Endothelial cell (in vitro differentiated cells): ENCODE measurements around the gene VN1R4. TPM values are rescaled to one million over a fixed set of nuclear protein-coding genes. Genes with fewer than 3 reads are reported as not detected.
"Not testable (repeated sequence)": the region's sequence is repeated elsewhere in the genome, so short reads cannot be mapped to it uniquely, and the experiment has no call there.

Experiments
- DNase-seq: peaks from one replicate; pipeline ENCODE4 v3.0.0; 2021; ENCODE audit warnings: low spot score
- H3K27ac Mint-ChIP-seq: one replicate; pipeline ENCODE4 v1.8.0; 2021; ENCODE audit warnings: mixed read lengths, inconsistent platforms; ENCODE audit not compliant: unreplicated experiment
- H3K27me3 Mint-ChIP-seq: one replicate; pipeline ENCODE4 v1.8.0; 2021; ENCODE audit warnings: mild to moderate bottlenecking, moderate library complexity, mixed read lengths, inconsistent platforms; ENCODE audit not compliant: unreplicated experiment
- H3K36me3 Mint-ChIP-seq: one replicate; pipeline ENCODE4 v1.8.0; 2021; ENCODE audit warnings: mild to moderate bottlenecking, low read depth, mixed read lengths, inconsistent platforms; ENCODE audit not compliant: unreplicated experiment
- H3K4me1 Mint-ChIP-seq: one replicate; pipeline ENCODE4 v1.8.0; 2021; ENCODE audit warnings: mild to moderate bottlenecking, mixed read lengths, inconsistent platforms; ENCODE audit not compliant: unreplicated experiment
- H3K4me3 Mint-ChIP-seq: one replicate; pipeline ENCODE4 v1.8.0; 2021; ENCODE audit warnings: mild to moderate bottlenecking, mixed read lengths, inconsistent platforms; ENCODE audit not compliant: unreplicated experiment
- H3K9me3 Mint-ChIP-seq: one replicate; pipeline ENCODE4 v1.8.0; 2021; ENCODE audit warnings: mixed read lengths, inconsistent platforms; ENCODE audit not compliant: unreplicated experiment
- CTCF ChIP-seq: fragments of 200-600 bp; sonication (generic); IDR thresholded peaks from one replicate; pipeline ENCODE4 v1.5.0; 2021; ENCODE audit warnings: antibody characterized with exemption; ENCODE audit not compliant: unreplicated experiment
- long read RNA-seq: library from polyadenylated mRNA; unstranded; transcript quantifications from one replicate; pipeline ENCODE4 v2.0.0, GENCODE V29; 2020; ENCODE audit not compliant: unreplicated experiment
- total RNA-seq: library from RNA; stranded (reverse); fragmentation: NEBNext Ultra II Directional; extraction: Animal tissue kit (Norgen Biotek cat#: 25700); gene quantifications from one replicate; pipeline ENCODE4 v1.2.1, GENCODE V29; 2021; ENCODE audit not compliant: unreplicated experiment

Gene VN1R4
- not detected for total RNA-seq
- long read RNA-seq, result 0 reads

- not testable (repeated sequence) for DNase-seq, H3K27ac Mint-ChIP-seq, H3K4me1 Mint-ChIP-seq
- Mint-ChIP-seq H3K36me3 (peaks cover 27% of the 10 kb centered on the region), H3K27me3 (peaks cover 11% of the 10 kb centered on the region), H3K9me3 (peaks cover 23% of the 10 kb centered on the region), H3K4me3 (peak within 1 kb of the TSS; percentile 43)
Measured at GRCh38 chr19:53267623-53268022, at the start of gene VN1R4. Gene VN1R4, minus strand, starts transcription at chr19:53267723. Its CDS starts 58 bp downstream, at chr19:53267665.

- Mint-ChIP-seq H3K4me3 (no peak overlapping the region), H3K9me3 (peaks cover 4% of the 10 kb centered on the region), H3K27me3 (peaks cover 3% of the 10 kb centered on the region), H3K27ac (no peak overlapping the region), H3K4me1 (no peaks in the 10 kb centered on the region), H3K36me3 (no peaks in the 10 kb centered on the region)
- TF ChIP-seq CTCF, result no peak
- DNase-seq, result no peak
Measured at GRCh38 chr19:53311897-53312296, 44.4 kb upstream of the VN1R4 start.

GRCh38 chr19:53311044-53311443 is 43.5 kb upstream of the VN1R4 start:
- no peaks in the 10 kb centered on the region for H3K36me3 Mint-ChIP-seq
- H3K9me3 Mint-ChIP-seq, result peaks cover 11% of the 10 kb centered on the region
- peaks cover 5% of the 10 kb centered on the region for H3K27me3 Mint-ChIP-seq
- no peak overlapping the region for H3K27ac Mint-ChIP-seq
- no peaks in the 10 kb centered on the region for H3K4me1 Mint-ChIP-seq
- H3K4me3 Mint-ChIP-seq, result no peak overlapping the region
- no peak for DNase-seq
- TF ChIP-seq CTCF, result no peak

- H3K27ac Mint-ChIP-seq, result no peak overlapping the region
- H3K4me3 Mint-ChIP-seq, result no peak overlapping the region
- H3K36me3 Mint-ChIP-seq, result no peaks in the 10 kb centered on the region
- H3K4me1 Mint-ChIP-seq, result no peaks in the 10 kb centered on the region
- peaks cover 11% of the 10 kb centered on the region for H3K9me3 Mint-ChIP-seq
- no peak for TF ChIP-seq CTCF
- peaks cover 5% of the 10 kb centered on the region for H3K27me3 Mint-ChIP-seq
- DNase-seq, result peak; percentile 56
Measured at GRCh38 chr19:53308339-53308811, 40.9 kb upstream of the VN1R4 start.

GRCh38 chr19:53301341-53301740 is 33.8 kb upstream of the VN1R4 start:
- H3K4me3 Mint-ChIP-seq, H3K27ac Mint-ChIP-seq, H3K27me3 Mint-ChIP-seq, H3K4me1 Mint-ChIP-seq, H3K36me3 Mint-ChIP-seq, DNase-seq, H3K9me3 Mint-ChIP-seq: not testable (repeated sequence)

GRCh38 chr19:53294786-53295441 is 27.4 kb upstream of the VN1R4 start:
- peaks cover 28% of the 10 kb centered on the region for H3K9me3 Mint-ChIP-seq
- no peak overlapping the region for H3K4me3 Mint-ChIP-seq
- no peak for TF ChIP-seq CTCF
- peaks cover 2% of the 10 kb centered on the region for H3K27me3 Mint-ChIP-seq
- H3K27ac Mint-ChIP-seq, result no peak overlapping the region
- H3K36me3 Mint-ChIP-seq, result peaks cover 22% of the 10 kb centered on the region
- no peak for DNase-seq
- H3K4me1 Mint-ChIP-seq, result no peaks in the 10 kb centered on the region
